ENCODE results near the gene PHC1.

PHC1 gene

DNA sequence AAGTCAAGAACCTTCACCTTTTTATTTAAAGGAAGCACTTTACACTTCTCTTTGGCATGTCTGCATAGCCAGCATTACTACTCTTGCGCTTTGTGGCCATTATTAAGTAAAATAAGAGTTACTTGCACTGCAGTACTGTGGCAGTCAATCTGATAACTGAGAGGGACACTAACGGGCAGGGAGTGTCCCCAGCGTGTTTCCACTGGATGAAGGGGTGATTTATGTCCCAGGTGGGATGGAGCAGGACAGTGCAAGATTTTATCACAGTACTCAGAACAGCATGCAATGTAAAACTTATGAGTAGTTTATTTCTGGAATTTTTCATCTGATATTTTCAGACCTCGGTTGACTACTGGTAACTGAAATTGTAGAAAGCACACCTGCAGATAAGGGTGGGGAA, 43.3 kb downstream of the PHC1 start:
- Histone ChIP-seq H3K4me3 (ENCODE audit: low read depth in 1 of 5, low read length in 5 of 5) (no peak overlapping the region), H3K27me3 (ENCODE audit: control insufficient read depth in 5 of 5, insufficient read depth in 4 of 5, low read length in 5 of 5) (no peaks in the 10 kb centered on the region), H3K36me3 (ENCODE audit: control insufficient read depth in 5 of 5, insufficient read depth in 5 of 5, low read length in 5 of 5) (peaks cover 0 to 4% (median 0%) of the 10 kb centered on the region in 5 donors), H3K27ac (ENCODE audit: low read depth, low read length) (no peak overlapping the region), H3K9me3 (ENCODE audit: control insufficient read depth in 5 of 5, low read length in 5 of 5) (no peaks in the 10 kb centered on the region), H3K9ac (ENCODE audit: low read length in 5 of 5) (no peak overlapping the region), H3K4me1 (ENCODE audit: control insufficient read depth in 5 of 5, insufficient read depth in 5 of 5, low read length in 5 of 5) (peaks cover 0 to 5% (median 0%) of the 10 kb centered on the region in 5 donors)

DNA sequence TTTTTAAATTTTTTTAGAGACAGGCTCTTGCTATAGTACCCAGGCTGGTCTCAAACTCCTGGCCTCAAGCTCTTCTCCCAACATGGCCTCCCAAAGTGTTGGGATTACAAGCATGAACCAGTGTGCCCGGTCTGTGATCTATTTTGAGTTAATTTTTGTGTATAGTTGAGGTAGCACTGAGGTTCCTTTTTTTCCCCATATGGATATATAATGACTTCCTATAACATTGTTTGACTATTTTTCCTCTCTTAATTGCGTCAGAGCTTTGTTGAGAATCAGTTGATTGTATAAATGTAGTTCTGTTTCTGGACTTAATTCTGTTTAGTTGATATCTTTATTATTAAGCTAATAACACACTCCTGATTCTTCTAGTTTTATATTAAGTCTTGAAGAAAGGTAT, 43.8 kb downstream of the PHC1 start:
- Histone ChIP-seq H3K27me3 (ENCODE audit: control insufficient read depth in 5 of 5, insufficient read depth in 4 of 5, low read length in 5 of 5) (no peaks in the 10 kb centered on the region), H3K4me1 (ENCODE audit: control insufficient read depth in 5 of 5, insufficient read depth in 5 of 5, low read length in 5 of 5) (peaks cover 0 to 5% (median 0%) of the 10 kb centered on the region in 5 donors), H3K27ac (ENCODE audit: low read depth, low read length) (no peak overlapping the region), H3K4me3 (ENCODE audit: low read depth in 1 of 5, low read length in 5 of 5) (no peak overlapping the region), H3K36me3 (ENCODE audit: control insufficient read depth in 5 of 5, insufficient read depth in 5 of 5, low read length in 5 of 5) (peaks cover 0 to 4% (median 0%) of the 10 kb centered on the region in 5 donors), H3K9ac (ENCODE audit: low read length in 5 of 5) (no peak overlapping the region), H3K9me3 (ENCODE audit: control insufficient read depth in 5 of 5, low read length in 5 of 5) (no peaks in the 10 kb centered on the region)

DNA sequence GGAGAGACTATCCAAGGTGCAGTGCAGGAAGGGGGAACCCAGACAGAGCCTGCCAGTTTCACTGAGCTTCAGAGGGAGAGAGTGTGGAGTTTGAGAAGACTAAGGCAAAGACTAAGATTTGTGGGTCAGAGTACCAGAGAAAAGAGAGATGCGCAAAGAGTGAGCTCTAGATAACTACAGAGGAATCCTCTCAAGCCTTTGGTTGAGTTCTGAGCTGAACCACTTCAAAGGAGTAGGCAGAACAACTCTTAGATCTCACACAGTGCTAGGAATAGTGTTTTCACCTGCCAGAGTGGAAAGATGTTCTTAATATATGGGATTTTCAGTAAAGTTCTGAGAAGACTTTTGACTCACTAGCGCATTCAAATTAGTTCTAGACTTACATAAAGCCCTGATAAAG, 45.9 kb downstream of the PHC1 start:
- no peaks in the 10 kb centered on the region for H3K27me3 ChIP-seq (ENCODE audit: control insufficient read depth in 5 of 5, insufficient read depth in 4 of 5, low read length in 5 of 5)
- H3K9ac ChIP-seq (ENCODE audit: low read length in 5 of 5), result no peak overlapping the region
- H3K27ac ChIP-seq (ENCODE audit: low read depth, low read length), result no peak overlapping the region
- no peaks in the 10 kb centered on the region for H3K36me3 ChIP-seq (ENCODE audit: control insufficient read depth in 5 of 5, insufficient read depth in 5 of 5, low read length in 5 of 5)
- no peak overlapping the region for H3K4me3 ChIP-seq (ENCODE audit: low read depth in 1 of 5, low read length in 5 of 5)
- H3K4me1 ChIP-seq (ENCODE audit: control insufficient read depth in 5 of 5, insufficient read depth in 5 of 5, low read length in 5 of 5), result peaks cover 0 to 5% (median 0%) of the 10 kb centered on the region in 5 donors
- H3K9me3 ChIP-seq (ENCODE audit: control insufficient read depth in 5 of 5, low read length in 5 of 5), result no peaks in the 10 kb centered on the region

DNA sequence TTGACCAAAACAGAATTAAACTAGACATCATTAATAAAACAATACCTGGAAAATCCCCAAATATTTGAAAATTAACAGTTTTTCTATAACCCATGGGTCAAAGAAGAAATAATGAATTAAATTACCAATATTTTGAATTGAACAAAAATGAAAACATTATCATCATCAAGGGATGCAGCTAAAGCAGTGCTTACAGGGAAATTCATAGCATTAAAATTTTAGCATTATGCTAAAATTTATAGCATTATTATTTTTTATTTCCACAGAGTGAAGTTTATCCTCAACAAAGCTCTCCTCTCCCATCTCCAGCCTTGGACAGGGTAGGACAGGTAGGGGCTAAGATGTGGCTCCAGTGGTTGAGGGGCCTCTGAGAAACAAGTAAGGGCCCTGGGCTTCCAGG, 54.5 kb downstream of the PHC1 start:
- Histone ChIP-seq H3K27me3 (ENCODE audit: control insufficient read depth in 5 of 5, insufficient read depth in 4 of 5, low read length in 5 of 5) (no peaks in the 10 kb centered on the region), H3K4me3 (ENCODE audit: low read depth in 1 of 5, low read length in 5 of 5) (peak overlapping the region in 1 of 5 donors; percentile 25), H3K27ac (ENCODE audit: low read depth, low read length) (no peak overlapping the region), H3K4me1 (ENCODE audit: control insufficient read depth in 5 of 5, insufficient read depth in 5 of 5, low read length in 5 of 5) (no peaks in the 10 kb centered on the region), H3K9ac (ENCODE audit: low read length in 5 of 5) (no peak overlapping the region), H3K9me3 (ENCODE audit: control insufficient read depth in 5 of 5, low read length in 5 of 5) (peaks cover 9 to 29% (median 22%) of the 10 kb centered on the region in 5 donors), H3K36me3 (ENCODE audit: control insufficient read depth in 5 of 5, insufficient read depth in 5 of 5, low read length in 5 of 5) (no peaks in the 10 kb centered on the region)

DNA sequence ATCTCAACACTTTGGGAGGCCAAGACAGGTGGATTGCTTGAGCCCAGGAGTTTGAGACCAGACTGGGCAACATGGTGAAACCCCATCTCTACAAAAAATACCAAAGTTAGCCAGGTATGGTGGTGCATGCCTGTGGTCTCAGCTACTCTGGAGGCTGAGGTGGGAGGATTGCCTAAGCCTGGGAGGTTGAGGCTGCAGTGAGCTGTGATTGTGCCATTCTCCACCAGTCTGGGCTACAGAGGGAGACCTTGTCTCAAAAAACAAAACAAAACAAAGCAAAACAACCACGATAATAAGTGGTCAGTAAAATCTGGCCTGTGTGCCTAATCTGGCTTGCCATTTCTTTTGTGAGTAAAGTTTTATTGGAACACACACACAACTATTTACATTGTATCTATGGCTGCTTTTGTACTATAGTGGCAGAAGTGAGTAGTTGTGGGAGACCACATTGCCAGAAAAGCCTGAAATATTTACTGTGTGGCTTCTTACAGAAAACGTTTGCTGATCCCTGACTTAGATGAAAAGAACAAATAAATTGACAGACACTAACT, 55.6 kb downstream of the PHC1 start:
- H3K27ac ChIP-seq (ENCODE audit: low read depth, low read length), result no peak overlapping the region
- H3K9ac ChIP-seq (ENCODE audit: low read length in 5 of 5), result no peak overlapping the region
- H3K4me1 ChIP-seq (ENCODE audit: control insufficient read depth in 5 of 5, insufficient read depth in 5 of 5, low read length in 5 of 5), result no peaks in the 10 kb centered on the region
- H3K36me3 ChIP-seq (ENCODE audit: control insufficient read depth in 5 of 5, insufficient read depth in 5 of 5, low read length in 5 of 5), result no peaks in the 10 kb centered on the region
- no peak overlapping the region for H3K4me3 ChIP-seq (ENCODE audit: low read depth in 1 of 5, low read length in 5 of 5)
- no peaks in the 10 kb centered on the region for H3K27me3 ChIP-seq (ENCODE audit: control insufficient read depth in 5 of 5, insufficient read depth in 4 of 5, low read length in 5 of 5)
- peaks cover 9 to 29% (median 24%) of the 10 kb centered on the region in 5 donors for H3K9me3 ChIP-seq (ENCODE audit: control insufficient read depth in 5 of 5, low read length in 5 of 5)

DNA sequence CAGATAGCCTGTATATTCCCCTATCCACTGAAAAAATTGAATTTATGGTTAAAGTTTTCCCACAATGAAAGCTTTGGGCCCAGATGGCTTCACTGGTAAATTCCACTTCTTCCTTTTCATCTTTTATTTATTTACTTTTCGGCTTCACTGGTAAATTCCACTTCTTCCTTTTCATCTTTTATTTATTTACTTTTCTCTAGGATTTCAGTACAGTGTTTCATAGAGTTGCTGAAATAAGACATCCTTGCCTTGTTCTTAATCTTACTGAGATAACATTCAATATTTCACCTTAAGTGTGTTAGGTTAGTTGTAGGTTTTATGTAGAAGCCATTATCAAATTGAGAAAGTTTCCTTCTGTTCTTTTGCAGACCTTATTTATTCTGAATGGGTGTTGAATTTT, 56.1 kb downstream of the PHC1 start:
- no peak overlapping the region for H3K4me3 ChIP-seq (ENCODE audit: low read depth in 1 of 5, low read length in 5 of 5)
- no peaks in the 10 kb centered on the region for H3K36me3 ChIP-seq (ENCODE audit: control insufficient read depth in 5 of 5, insufficient read depth in 5 of 5, low read length in 5 of 5)
- H3K27ac ChIP-seq (ENCODE audit: low read depth, low read length), result no peak overlapping the region
- no peak overlapping the region for H3K9ac ChIP-seq (ENCODE audit: low read length in 5 of 5)
- H3K4me1 ChIP-seq (ENCODE audit: control insufficient read depth in 5 of 5, insufficient read depth in 5 of 5, low read length in 5 of 5), result no peaks in the 10 kb centered on the region
- peaks cover 9 to 29% (median 24%) of the 10 kb centered on the region in 5 donors for H3K9me3 ChIP-seq (ENCODE audit: control insufficient read depth in 5 of 5, low read length in 5 of 5)
- no peaks in the 10 kb centered on the region for H3K27me3 ChIP-seq (ENCODE audit: control insufficient read depth in 5 of 5, insufficient read depth in 4 of 5, low read length in 5 of 5)

DNA sequence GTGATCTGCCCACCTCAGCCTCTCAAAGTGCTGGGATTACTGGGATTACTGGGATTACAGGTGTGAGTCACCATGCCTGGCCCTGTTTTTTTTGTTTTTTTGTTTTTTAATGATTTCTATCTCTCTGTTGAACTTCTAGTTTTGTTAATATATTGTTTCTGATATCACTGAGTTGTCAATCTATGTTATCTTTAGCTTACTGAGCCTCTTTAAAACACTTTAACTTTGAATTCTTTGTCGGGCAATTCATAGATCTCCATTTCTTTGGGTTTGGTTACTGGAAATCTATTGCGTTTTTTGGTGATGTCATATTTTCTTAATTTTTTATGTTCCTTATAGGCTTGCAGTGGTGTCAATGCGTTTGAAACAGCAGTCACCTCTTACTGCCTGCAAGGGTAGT, 65.8 kb downstream of the PHC1 start:
- peaks cover 0 to 4% (median 0%) of the 10 kb centered on the region in 5 donors for H3K4me1 ChIP-seq (ENCODE audit: control insufficient read depth in 5 of 5, insufficient read depth in 5 of 5, low read length in 5 of 5)
- no peak overlapping the region for H3K27ac ChIP-seq (ENCODE audit: low read depth, low read length)
- H3K27me3 ChIP-seq (ENCODE audit: control insufficient read depth in 5 of 5, insufficient read depth in 4 of 5, low read length in 5 of 5), result no peaks in the 10 kb centered on the region
- H3K9ac ChIP-seq (ENCODE audit: low read length in 5 of 5), result no peak overlapping the region
- H3K36me3 ChIP-seq (ENCODE audit: control insufficient read depth in 5 of 5, insufficient read depth in 5 of 5, low read length in 5 of 5), result no peaks in the 10 kb centered on the region
- H3K4me3 ChIP-seq (ENCODE audit: low read depth in 1 of 5, low read length in 5 of 5), result peak overlapping the region in 2 of 5 donors; percentile 4 to 24
- peaks cover 3 to 20% (median 15%) of the 10 kb centered on the region in 5 donors for H3K9me3 ChIP-seq (ENCODE audit: control insufficient read depth in 5 of 5, low read length in 5 of 5)

DNA sequence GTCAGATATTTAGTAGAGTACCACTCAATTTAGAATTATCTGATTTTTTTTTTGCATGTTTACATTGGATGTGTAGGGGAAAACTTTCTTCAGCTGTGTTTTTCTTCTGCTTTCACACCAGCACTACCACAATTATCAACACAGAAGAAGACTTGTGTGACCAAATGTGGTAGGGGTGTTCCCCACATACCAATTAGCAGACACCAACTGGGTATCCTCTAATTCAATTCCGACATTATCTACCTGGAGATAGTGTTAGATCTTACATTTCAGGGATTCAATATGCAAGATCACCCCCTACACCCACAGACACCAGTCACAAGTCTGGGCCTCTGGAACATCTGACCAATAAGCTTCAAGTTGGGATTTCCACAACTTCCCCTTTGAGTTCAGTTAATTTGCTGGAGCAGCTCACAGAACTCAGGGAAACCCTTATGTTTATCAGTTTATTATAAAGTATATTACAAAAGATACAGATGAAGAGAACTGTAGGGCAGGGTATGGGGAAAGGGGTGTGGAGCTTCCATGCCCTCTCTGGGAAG, 71.0 kb downstream of the PHC1 start:
- Histone ChIP-seq H3K9me3 (ENCODE audit: control insufficient read depth in 5 of 5, low read length in 5 of 5) (peaks cover 3 to 7% (median 6%) of the 10 kb centered on the region in 5 donors), H3K4me1 (ENCODE audit: control insufficient read depth in 5 of 5, insufficient read depth in 5 of 5, low read length in 5 of 5) (peaks cover 0 to 46% (median 7%) of the 10 kb centered on the region in 5 donors), H3K4me3 (ENCODE audit: low read depth in 1 of 5, low read length in 5 of 5) (no peak overlapping the region), H3K9ac (ENCODE audit: low read length in 5 of 5) (no peak overlapping the region), H3K27ac (ENCODE audit: low read depth, low read length) (no peak overlapping the region), H3K27me3 (ENCODE audit: control insufficient read depth in 5 of 5, insufficient read depth in 4 of 5, low read length in 5 of 5) (no peaks in the 10 kb centered on the region), H3K36me3 (ENCODE audit: control insufficient read depth in 5 of 5, insufficient read depth in 5 of 5, low read length in 5 of 5) (no peaks in the 10 kb centered on the region)

DNA sequence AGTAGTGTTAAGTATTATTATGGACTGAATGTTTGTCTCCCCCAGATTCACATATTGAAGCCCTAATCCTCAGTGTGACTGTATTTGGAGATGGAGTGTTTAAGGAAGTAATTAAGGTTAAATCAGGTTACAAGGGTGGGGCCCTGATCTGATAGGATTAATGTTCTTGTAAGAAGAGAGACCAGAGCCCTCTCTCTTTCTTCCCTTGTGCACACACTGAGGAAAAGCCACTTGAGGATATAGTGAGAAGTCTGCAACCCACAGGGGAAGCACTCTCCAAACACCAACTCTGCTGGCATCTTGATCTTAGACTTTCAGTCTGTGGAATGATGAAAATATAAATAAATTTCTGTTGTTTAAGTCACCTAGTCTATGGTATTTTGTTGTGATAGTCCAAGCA, 72.9 kb downstream of the PHC1 start:
- H3K27ac ChIP-seq (ENCODE audit: low read depth, low read length), result peak overlapping the region; percentile 9

DNA sequence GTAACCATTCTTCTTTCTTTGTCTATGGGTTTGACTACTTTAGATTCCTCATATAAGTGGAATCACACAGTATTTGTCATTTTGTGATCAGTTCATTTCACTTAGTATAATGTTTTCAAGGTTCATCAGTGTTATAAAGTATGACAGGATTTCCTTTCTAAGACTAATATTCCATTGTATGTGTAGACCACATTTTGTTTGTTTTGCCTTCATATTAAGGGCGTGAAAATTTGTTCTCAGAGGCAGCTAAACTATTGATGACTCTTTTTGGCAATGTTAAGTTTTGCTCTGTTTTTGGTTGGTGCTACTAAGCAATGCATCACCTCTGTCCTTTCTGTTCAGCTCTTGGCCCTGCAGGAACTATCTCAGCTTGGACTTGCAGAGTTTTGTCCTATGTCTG, 73.4 kb downstream of the PHC1 start:
- H3K9ac ChIP-seq (ENCODE audit: low read length in 5 of 5), result no peak overlapping the region
- H3K27ac ChIP-seq (ENCODE audit: low read depth, low read length), result peak overlapping the region; percentile 9
- no peaks in the 10 kb centered on the region for H3K9me3 ChIP-seq (ENCODE audit: control insufficient read depth in 5 of 5, low read length in 5 of 5)

More for the DNA sequence above, 72.9 kb downstream of the PHC1 start:
- H3K27me3 ChIP-seq (ENCODE audit: control insufficient read depth in 5 of 5, insufficient read depth in 4 of 5, low read length in 5 of 5), result no peaks in the 10 kb centered on the region
- H3K4me1 ChIP-seq (ENCODE audit: control insufficient read depth in 5 of 5, insufficient read depth in 5 of 5, low read length in 5 of 5), result peaks cover 0 to 50% (median 15%) of the 10 kb centered on the region in 5 donors
- H3K9ac ChIP-seq (ENCODE audit: low read length in 5 of 5), result no peak overlapping the region
- H3K4me3 ChIP-seq (ENCODE audit: low read depth in 1 of 5, low read length in 5 of 5), result no peak overlapping the region
- no peaks in the 10 kb centered on the region for H3K36me3 ChIP-seq (ENCODE audit: control insufficient read depth in 5 of 5, insufficient read depth in 5 of 5, low read length in 5 of 5)
- no peaks in the 10 kb centered on the region for H3K9me3 ChIP-seq (ENCODE audit: control insufficient read depth in 5 of 5, low read length in 5 of 5)

More for the DNA sequence above, 73.4 kb downstream of the PHC1 start:
- no peak overlapping the region for H3K4me3 ChIP-seq (ENCODE audit: low read depth in 1 of 5, low read length in 5 of 5)
- H3K36me3 ChIP-seq (ENCODE audit: control insufficient read depth in 5 of 5, insufficient read depth in 5 of 5, low read length in 5 of 5), result no peaks in the 10 kb centered on the region
- H3K27me3 ChIP-seq (ENCODE audit: control insufficient read depth in 5 of 5, insufficient read depth in 4 of 5, low read length in 5 of 5), result no peaks in the 10 kb centered on the region
- H3K4me1 ChIP-seq (ENCODE audit: control insufficient read depth in 5 of 5, insufficient read depth in 5 of 5, low read length in 5 of 5), result peaks cover 0 to 54% (median 17%) of the 10 kb centered on the region in 5 donors

Measured in subcutaneous abdominal adipose tissue (tissue), 5 donors.